ENCODE data around the gene UGT1A10. TPM values are rescaled to one million over a fixed set of nuclear protein-coding genes. Genes with fewer than 3 reads are reported as not detected.

Gene UGT1A10
- total RNA-seq, 1 experiment from 2014 or later = not detected

GRCh38 chr2:233598952-233599351, 37.3 kb upstream of the UGT1A10 start:
- no peak overlapping the region for H3K4me2 ChIP-seq (ENCODE audit: low read length)
- ATAC-seq = no peak
- 0 out of 2 replicates have a peak, but pooled peaks cover 2% of the 10 kb centered on the region for H3K9me2 ChIP-seq (ENCODE audit: insufficient read depth)
- no peak overlapping the region for H2AFZ ChIP-seq (ENCODE audit: low read depth, low read length, poor library complexity, severe bottlenecking)
- H4K20me1 ChIP-seq (ENCODE audit: insufficient read depth) = no peaks in the 10 kb centered on the region
- H3K4me3 ChIP-seq (replicated peaks in 1 of 2; ENCODE audit: low read depth in 1 of 2, low read length in 2 of 2) = no peak overlapping the region
- CTCF ChIA-PET = no interaction called here
- no peaks in the 10 kb centered on the region for H3K27me3 ChIP-seq (ENCODE audit: insufficient read depth, low read length)
- no peaks in the 10 kb centered on the region for H3K79me2 ChIP-seq (ENCODE audit: insufficient read depth, low read length)
- RAD21 ChIA-PET (ENCODE audit: low non-redundant PET in 1 of 2, low total read pairs in 2 of 2, uncharacterized antibody in 2 of 2, unreplicated experiment in 2 of 2) = no interaction called here
- H3K4me1 ChIP-seq (ENCODE audit: control insufficient read depth in 1 of 2, insufficient read depth in 2 of 2, low read length in 2 of 2) = no peaks in the 10 kb centered on the region
- POLR2A ChIA-PET = no interaction called here
- no TSS peak for BruUV-seq (replicated peaks)
- H3K36me3 ChIP-seq (ENCODE audit: control insufficient read depth in 1 of 2, insufficient read depth in 2 of 2, low read length in 2 of 2) = no peaks in the 10 kb centered on the region
- TF ChIP-seq RAD21 (IDR thresholded peaks at IDR 0.05; ENCODE audit: low read depth) = no peak
- no peak for TF ChIP-seq EGR1 (IDR thresholded peaks at IDR 0.05; ENCODE audit: low read depth)
- TF ChIP-seq YY1 (IDR thresholded peaks at IDR 0.05; ENCODE audit: extremely low read depth, insufficient replicate concordance, low read depth, low read length) = no peak
- TF ChIP-seq JUND (IDR thresholded peaks at IDR 0.05) = no peak
- TF ChIP-seq ZBTB33 (IDR thresholded peaks at IDR 0.05; ENCODE audit: extremely low read depth, insufficient replicate concordance, low read length) = no peak
- no peak for TF ChIP-seq REST (IDR thresholded peaks at IDR 0.05; ENCODE audit: low read depth)
- TF ChIP-seq CTCF (IDR thresholded peaks at IDR 0.05 in 2 of 3, conservative IDR thresholded peaks at IDR 0.05 in 1 of 3; ENCODE audit: borderline replicate concordance in 1 of 3, insufficient read depth in 1 of 3, low read depth in 2 of 3, low read length in 2 of 3) = no peak
- TF ChIP-seq ELF1 (IDR thresholded peaks at IDR 0.05; ENCODE audit: borderline replicate concordance, low read depth) = no peak
- TF ChIP-seq FOSL1 (IDR thresholded peaks at IDR 0.05; ENCODE audit: low read depth) = no peak
- TF ChIP-seq EZH2phosphoT487 (IDR thresholded peaks at IDR 0.05; ENCODE audit: borderline replicate concordance) = no peak
- no peak for TF ChIP-seq ZNF274 (IDR thresholded peaks at IDR 0.05; ENCODE audit: low read depth, low read length)
- no peak for TF ChIP-seq MAX (IDR thresholded peaks at IDR 0.05)
- intact Hi-C loops (cut with micrococcal nuclease) = no loop called here
- H3K9ac ChIP-seq (ENCODE audit: low read length) = no peak overlapping the region
- no peak overlapping the region for H3K27ac ChIP-seq (ENCODE audit: low read depth, low read length)
- H3K9me3 ChIP-seq (ENCODE audit: control insufficient read depth in 1 of 2, insufficient read depth in 1 of 2, low read depth in 1 of 2, low read length in 2 of 2) = no peaks in the 10 kb centered on the region
- no peak for DNase-seq (ENCODE audit: low read depth, low spot score)

Measured in HCT116 (cell line).